HepG2 (cell line): ENCODE measurements around the gene PNPLA2. TPM values are rescaled to one million over a fixed set of nuclear protein-coding genes. Genes with fewer than 3 reads are reported as not detected.

Experiments used
- AGO1 ChIP-seq: fragments of 200-400 bp; formaldehyde crosslinking; IDR thresholded peaks from 2 replicates; pipeline ENCODE4 v1.6.1; 2017; ENCODE audit warnings: mild to moderate bottlenecking, low read depth, low read length, moderate library complexity; ENCODE audit not compliant: poor library complexity, severe bottlenecking
- PHF20 ChIP-seq: sonication (generic); formaldehyde crosslinking; IDR thresholded peaks from 2 replicates; pipeline ENCODE4 v1.5.0; 2020; ENCODE audit warnings: mild to moderate bottlenecking, missing genetic modification reagents
- THAP7 ChIP-seq: sonication (generic); formaldehyde crosslinking; IDR thresholded peaks from 2 replicates; pipeline ENCODE4 v1.8.1; 2023; ENCODE audit warnings: mild to moderate bottlenecking, missing genetic modification reagents
- ZBTB40 ChIP-seq, 2 experiments: fragments of 450-650 bp in 1 of 2; sonication (generic) in 1 of 2; formaldehyde crosslinking in 1 of 2; IDR thresholded peaks; 2 replicates each; pipeline versions ENCODE4 v1.6.1 to v1.8.0; 2016 to 2022; ENCODE audit warnings: antibody characterized with exemption in 1 of 2, mild to moderate bottlenecking in 1 of 2, missing genetic modification reagents in 1 of 2
- ZNF281 ChIP-seq: sonication (generic); formaldehyde crosslinking; IDR thresholded peaks from 2 replicates; pipeline ENCODE4 v1.4.0; 2020; ENCODE audit warnings: missing genetic modification reagents, borderline replicate concordance
- ZNF530 ChIP-seq: sonication (generic); formaldehyde crosslinking; IDR thresholded peaks from 2 replicates; pipeline ENCODE4 v1.5.0; 2020; ENCODE audit warnings: low read depth, mild to moderate bottlenecking, missing genetic modification reagents
- ZNF576 ChIP-seq: sonication (generic); formaldehyde crosslinking; IDR thresholded peaks from 2 replicates; pipeline ENCODE4 v1.4.0; 2020; ENCODE audit warnings: mild to moderate bottlenecking, missing genetic modification reagents
- ZNF687 ChIP-seq: sonication (generic); formaldehyde crosslinking; IDR thresholded peaks from 2 replicates; pipeline ENCODE4 v1.5.1; 2020; ENCODE audit warnings: mild to moderate bottlenecking, missing genetic modification reagents, moderate library complexity
- polyA plus RNA-seq, 8 experiments: library from polyadenylated mRNA; depleted of rRNA in 3 of 8; stranded (reverse) in 7 of 8; unstranded in 1 of 8; fragments of >200 nt; fragmentation: Illumina TruSeq in 4 of 8; extraction: Trizol in 4 of 8; gene quantifications; 2 replicates each; pipeline versions ENCODE4 v1.2.1 to v1.2.3, GENCODE V29; 2011 to 2016; ENCODE audit warnings: low read depth in 4 of 8, missing spikeins in 1 of 8, mixed read lengths in 1 of 8; ENCODE audit not compliant: insufficient read depth in 1 of 8
- total RNA-seq, 5 experiments: library from RNA; depleted of rRNA; stranded (reverse); fragments of >200 nt; fragmentation: Illumina TruSeq; extraction: Trizol; gene quantifications; 2 replicates each; pipeline ENCODE4 v1.2.3, GENCODE V29; 2016; ENCODE audit warnings: low read depth in 1 of 5

Gene PNPLA2
- total and polyA plus RNA-seq, 2 of the 13 experiments (the other 11 are each of a cell fraction or from before 2014, with no cell fraction given): 10.5 to 43.2 TPM

- TF ChIP-seq ZBTB40 (IDR thresholded peaks at IDR 0.05): no peak
- no peak for TF ChIP-seq ZBTB40 (CRISPR knock-in tag; IDR thresholded peaks at IDR 0.05)
- TF ChIP-seq ZNF530: no peak
- no peak for TF ChIP-seq THAP7
- TF ChIP-seq ZNF281 (CRISPR knock-in tag): no peak
- TF ChIP-seq PHF20: 0 out of 2 replicates have a peak, but pooled peaks have one; percentile 16
- peak; percentile 78 for TF ChIP-seq AGO1
- TF ChIP-seq ZNF576 (CRISPR knock-in tag): no peak
- peak; percentile 54; the same call in 1 of the 2 replicates for TF ChIP-seq ZNF687 (CRISPR knock-in tag)
These were observed 22.8 kb upstream of the PNPLA2 start (continued) for GRCh38 chr11:795634-796564.
